HG02610 (cell line): ENCODE results near the gene DHX8.

ENCODE experiments used
- ATAC-seq: cut with Tn5 transposase; IDR thresholded peaks from one replicate; pipeline ENCODE4 v1.9.1; 2021; ENCODE audit warnings: mild to moderate bottlenecking, moderate library complexity; ENCODE audit not compliant: unreplicated experiment

Gene DHX8

DNA sequence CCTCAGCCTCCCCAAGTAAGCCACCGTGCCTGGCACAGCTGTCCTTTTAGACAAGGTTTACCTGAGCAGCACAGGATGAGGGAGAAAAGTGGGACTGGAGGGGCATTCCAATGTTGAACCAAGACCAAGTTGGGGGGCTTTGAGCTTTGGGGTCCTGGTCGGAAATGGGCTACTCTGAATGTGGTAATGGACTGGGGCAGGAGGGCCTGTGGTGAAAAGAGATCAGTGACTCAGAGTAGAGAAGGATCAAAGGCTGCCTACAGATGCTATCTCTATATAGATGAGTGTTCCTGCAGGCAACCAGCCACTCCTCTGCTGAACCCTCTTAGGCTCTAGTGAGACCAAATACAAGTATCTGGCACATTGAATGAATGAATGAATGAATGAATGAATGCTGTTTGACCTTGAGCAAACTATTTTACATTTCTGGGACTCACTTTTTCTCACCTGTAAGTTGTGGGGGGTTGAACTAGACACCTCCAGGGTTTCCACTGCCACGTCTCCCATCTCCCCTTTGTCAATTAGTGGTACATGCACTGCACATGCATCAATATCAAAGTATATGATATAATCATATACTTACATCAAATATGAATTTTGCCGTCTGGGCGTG is 88.7 kb downstream of the DHX8 start:
- ATAC-seq, result no peak

DNA sequence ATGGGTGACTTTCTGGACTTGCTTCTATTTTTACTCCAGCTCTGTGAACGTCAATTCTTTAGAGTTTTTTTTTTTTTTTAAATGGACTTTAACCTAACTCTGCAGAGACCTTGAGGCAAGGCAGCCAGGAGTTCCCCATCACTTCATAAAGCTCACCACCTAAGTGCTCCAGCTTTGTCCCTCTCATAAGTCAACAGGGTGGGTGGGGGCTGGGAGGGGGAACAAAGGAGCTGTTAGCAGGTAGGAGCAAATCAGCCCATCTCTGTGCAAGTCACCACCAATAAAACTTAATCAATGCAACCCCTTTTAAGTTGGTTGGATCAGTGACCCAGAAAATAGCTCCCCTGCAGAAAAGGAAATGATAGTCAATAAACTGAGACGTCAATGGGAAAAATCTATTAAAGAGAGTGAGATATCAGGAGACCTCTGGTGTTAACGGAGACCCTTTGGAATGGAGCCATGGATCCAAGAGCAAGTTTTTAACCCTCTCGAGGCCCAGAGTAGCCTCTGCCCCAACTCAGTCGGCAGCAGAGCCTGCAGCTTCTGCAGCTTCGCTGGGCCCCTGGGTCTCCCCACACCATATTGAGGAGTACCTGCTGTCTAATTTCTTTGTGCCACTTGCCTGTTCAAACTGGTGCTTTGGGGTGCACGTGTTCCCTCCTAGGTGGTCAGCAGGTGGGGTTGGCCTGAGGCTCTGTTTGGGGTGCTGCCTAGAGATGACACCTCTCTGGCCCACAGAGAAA is 90.0 kb downstream of the DHX8 start:
- no peak for ATAC-seq

DNA sequence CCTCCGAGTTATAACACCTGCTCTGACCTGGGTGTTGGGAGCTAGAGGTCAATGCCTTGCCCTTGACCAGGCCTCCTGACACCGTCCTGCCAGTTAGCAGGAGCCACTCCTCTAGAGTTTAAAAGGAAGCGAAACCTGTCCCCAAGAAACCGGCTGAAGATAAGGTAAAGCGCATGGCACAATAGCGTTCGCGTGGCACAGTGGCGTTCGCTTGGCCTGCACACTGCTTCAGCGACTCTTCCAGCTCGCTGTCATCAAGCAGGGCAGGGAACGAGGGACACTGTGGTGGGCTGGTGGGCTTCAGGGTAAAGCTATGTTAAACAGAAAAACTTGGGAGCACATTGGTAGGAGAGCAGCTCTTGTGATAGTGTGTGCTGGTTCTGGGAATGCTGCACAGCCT is 90.6 kb downstream of the DHX8 start:
- ATAC-seq, result no peak

DNA sequence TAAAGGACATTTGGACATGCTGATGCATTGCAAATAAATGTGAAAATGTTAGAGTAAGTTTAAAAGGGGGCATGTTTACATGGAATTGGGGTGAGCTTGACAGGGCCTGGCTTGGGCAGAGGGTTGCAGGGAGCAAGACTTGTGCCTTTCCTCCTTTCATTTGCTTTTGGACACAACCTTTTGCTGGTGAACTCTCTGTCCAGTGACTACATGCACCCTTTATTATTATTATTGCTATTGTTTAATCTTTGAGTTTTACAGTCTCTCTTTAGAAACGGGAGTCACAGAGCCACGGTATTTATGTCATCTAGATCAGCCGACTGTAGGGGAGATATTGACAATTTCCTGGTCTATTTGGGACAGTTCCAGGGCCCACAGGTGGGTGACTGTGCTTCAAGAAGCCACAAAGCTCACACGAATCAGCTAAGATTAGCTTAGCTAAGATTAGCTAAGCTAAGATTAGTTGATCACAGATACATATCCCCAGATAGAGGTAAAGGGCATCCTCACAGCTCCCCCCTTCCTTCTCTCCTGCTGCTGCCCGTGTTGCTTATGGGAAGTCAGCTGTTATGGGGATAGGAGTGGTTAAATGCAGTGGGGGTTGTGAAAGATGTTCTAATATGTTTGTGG is 91.2 kb downstream of the DHX8 start:
- no peak for ATAC-seq
